Measurements from ENCODE around the gene TM7SF3. TPM values are rescaled to one million over a fixed set of nuclear protein-coding genes. Genes with fewer than 3 reads are reported as not detected.

TM7SF3 gene
- total and polyA plus RNA-seq, 2 donors from 2014 or later: 63.1 to 70.1 TPM

GRCh38 chr12:26937443-26937862, 76.7 kb downstream of the TM7SF3 start:
- Histone ChIP-seq H3K27me3 (ENCODE audit: control insufficient read depth, insufficient read depth, low read length) (no peaks in the 10 kb centered on the region), H3K36me3 (ENCODE audit: control insufficient read depth in 2 of 3, insufficient read depth in 3 of 3, low read length in 3 of 3) (peaks cover 0 to under 1% (median 0%) of the 10 kb centered on the region in 3 donors), H3K9me3 (ENCODE audit: control insufficient read depth in 2 of 3, insufficient read depth in 1 of 3, low read length in 3 of 3) (no peaks in the 10 kb centered on the region), H3K4me1 (ENCODE audit: control insufficient read depth in 2 of 3, insufficient read depth in 2 of 3, low read depth in 1 of 3, low read length in 3 of 3) (peaks cover 0 to 13% (median 5%) of the 10 kb centered on the region in 3 donors), H3K27ac (ENCODE audit: low read depth in 2 of 2, low read length in 2 of 2) (peak overlapping the region; percentile 96 to 98), H3K9ac (ENCODE audit: low read length in 3 of 3) (peak overlapping the region; percentile 83 to 87 (median 83)), H3K4me3 (ENCODE audit: low read length in 3 of 3) (peak overlapping the region; percentile 80 to 99 (median 89))
- intact Hi-C loops (cut with DNase I): no loop called here
- no peak for TF ChIP-seq CTCF (IDR thresholded peaks at IDR 0.05; ENCODE audit: borderline replicate concordance, extremely low read depth, insufficient read depth)
- DNase-seq (no peak), FAIRE-seq (no peak)

- Histone ChIP-seq H3K4me1 (ENCODE audit: control insufficient read depth in 2 of 3, insufficient read depth in 2 of 3, low read depth in 1 of 3, low read length in 3 of 3) (peaks cover 0 to 12% (median 5%) of the 10 kb centered on the region in 3 donors), H3K27me3 (ENCODE audit: control insufficient read depth, insufficient read depth, low read length) (no peaks in the 10 kb centered on the region), H3K9ac (ENCODE audit: low read length in 3 of 3) (peak overlapping the region; percentile 83 to 87 (median 83)), H3K9me3 (ENCODE audit: control insufficient read depth in 2 of 3, insufficient read depth in 1 of 3, low read length in 3 of 3) (no peaks in the 10 kb centered on the region), H3K27ac (ENCODE audit: low read depth in 2 of 2, low read length in 2 of 2) (peak overlapping the region in 1 of 2 donors; percentile 98), H3K36me3 (ENCODE audit: control insufficient read depth in 2 of 3, insufficient read depth in 3 of 3, low read length in 3 of 3) (peaks cover 0 to 5% (median 4%) of the 10 kb centered on the region in 3 donors), H3K4me3 (ENCODE audit: low read length in 3 of 3) (peak overlapping the region; percentile 80 to 99 (median 89))
- FAIRE-seq (no peak), DNase-seq (peak in 1 of 5 donors; percentile 21)
- intact Hi-C loops (cut with DNase I): no loop called here
- no peak for TF ChIP-seq CTCF (IDR thresholded peaks at IDR 0.05; ENCODE audit: borderline replicate concordance, extremely low read depth, insufficient read depth)
Measured at GRCh38 chr12:26936559-26937442, 77.4 kb downstream of the TM7SF3 start.

GRCh38 chr12:26935636-26936378, 78.4 kb downstream of the TM7SF3 start:
- H3K4me3 ChIP-seq (ENCODE audit: low read length in 3 of 3): no peak overlapping the region
- DNase-seq (no peak), FAIRE-seq (no peak)
- H3K27ac ChIP-seq (ENCODE audit: low read depth in 2 of 2, low read length in 2 of 2): no peak overlapping the region
- no peak for TF ChIP-seq CTCF (IDR thresholded peaks at IDR 0.05; ENCODE audit: borderline replicate concordance, extremely low read depth, insufficient read depth)
- H3K4me1 ChIP-seq (ENCODE audit: control insufficient read depth in 2 of 3, insufficient read depth in 2 of 3, low read depth in 1 of 3, low read length in 3 of 3): peaks cover 0 to 8% (median 5%) of the 10 kb centered on the region in 3 donors
- intact Hi-C loops (cut with DNase I): no loop called here
- no peaks in the 10 kb centered on the region for H3K27me3 ChIP-seq (ENCODE audit: control insufficient read depth, insufficient read depth, low read length)
- no peaks in the 10 kb centered on the region for H3K9me3 ChIP-seq (ENCODE audit: control insufficient read depth in 2 of 3, insufficient read depth in 1 of 3, low read length in 3 of 3)
- peaks cover 0 to 5% (median 4%) of the 10 kb centered on the region in 3 donors for H3K36me3 ChIP-seq (ENCODE audit: control insufficient read depth in 2 of 3, insufficient read depth in 3 of 3, low read length in 3 of 3)
- H3K9ac ChIP-seq (ENCODE audit: low read length in 3 of 3): no peak overlapping the region

All from kidney (tissue), 14 donors.